Suprapubic skin (tissue), 4 donors: ENCODE data around the gene FAU.

Experiments
- CTCF ChIP-seq, 2 donors: fragments of 200-600 bp in 1 of 2; fragments of 450-650 bp in 1 of 2; sonication (generic) in 1 of 2; IDR thresholded peaks; one replicate each; pipeline ENCODE4 v1.5.1; 2016 to 2019; ENCODE audit warnings: antibody characterized with exemption in 2 of 2, mild to moderate bottlenecking in 1 of 2, moderate library complexity in 1 of 2
- POLR2A ChIP-seq, 2 donors: fragments of 450-650 bp; IDR thresholded peaks; one replicate each; pipeline ENCODE4 v1.6.1; 2017; ENCODE audit warnings: antibody characterized with exemption in 2 of 2, mild to moderate bottlenecking in 2 of 2, moderate library complexity in 2 of 2
- POLR2AphosphoS5 ChIP-seq, 3 donors: sonication (generic); formaldehyde crosslinking; IDR thresholded peaks; one replicate each; pipeline ENCODE4 v1.6.1; 2017; ENCODE audit warnings: antibody characterized with exemption in 3 of 3

DNA sequence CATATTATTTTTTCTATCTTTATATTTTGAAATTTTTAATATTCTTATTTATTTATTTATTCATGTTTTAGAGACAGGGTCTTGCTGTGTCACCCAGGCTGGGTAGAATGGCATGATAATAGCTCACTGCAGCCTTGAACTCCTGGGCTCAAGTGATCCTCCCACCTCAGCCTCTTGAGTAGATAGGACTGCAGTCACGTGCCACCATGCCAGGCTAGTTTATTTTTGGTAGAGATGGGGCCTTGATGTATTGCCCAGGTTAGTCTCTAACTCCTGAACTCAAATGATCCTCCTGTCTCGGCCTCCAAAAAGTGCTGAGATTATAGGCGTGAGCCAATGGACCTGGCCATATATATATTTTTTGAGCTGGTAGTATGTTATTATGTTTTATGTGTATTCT is 45.7 kb upstream of the FAU start:
- TF ChIP-seq POLR2A (IDR thresholded peaks at IDR 0.05) (no peak), POLR2AphosphoS5 (IDR thresholded peaks at IDR 0.05) (no peak), CTCF (IDR thresholded peaks at IDR 0.05) (no peak)
